ENCODE results near the gene MUC4.

GRCh38 chr3:195839260-195840010 is 27.7 kb upstream of the MUC4 start:
- TF ChIP-seq CTCF (IDR thresholded peaks at IDR 0.05), result no peak
- TF ChIP-seq POLR2A (IDR thresholded peaks at IDR 0.05), result no peak
